ENCODE results near the gene ARHGEF40. TPM values are rescaled to one million over a fixed set of nuclear protein-coding genes. Genes with fewer than 3 reads are reported as not detected.

Gene ARHGEF40
- total RNA-seq, result 10 to 100 TPM in 3 of 4 donors, 1 to 10 TPM in 1; 7.5 to 21.2 (median 14.4) TPM

- WGBS, 2 donors, result 0% methylated on average over 19 to 34 of the region's 63 CpGs
- TF ChIP-seq, protein P1, sequence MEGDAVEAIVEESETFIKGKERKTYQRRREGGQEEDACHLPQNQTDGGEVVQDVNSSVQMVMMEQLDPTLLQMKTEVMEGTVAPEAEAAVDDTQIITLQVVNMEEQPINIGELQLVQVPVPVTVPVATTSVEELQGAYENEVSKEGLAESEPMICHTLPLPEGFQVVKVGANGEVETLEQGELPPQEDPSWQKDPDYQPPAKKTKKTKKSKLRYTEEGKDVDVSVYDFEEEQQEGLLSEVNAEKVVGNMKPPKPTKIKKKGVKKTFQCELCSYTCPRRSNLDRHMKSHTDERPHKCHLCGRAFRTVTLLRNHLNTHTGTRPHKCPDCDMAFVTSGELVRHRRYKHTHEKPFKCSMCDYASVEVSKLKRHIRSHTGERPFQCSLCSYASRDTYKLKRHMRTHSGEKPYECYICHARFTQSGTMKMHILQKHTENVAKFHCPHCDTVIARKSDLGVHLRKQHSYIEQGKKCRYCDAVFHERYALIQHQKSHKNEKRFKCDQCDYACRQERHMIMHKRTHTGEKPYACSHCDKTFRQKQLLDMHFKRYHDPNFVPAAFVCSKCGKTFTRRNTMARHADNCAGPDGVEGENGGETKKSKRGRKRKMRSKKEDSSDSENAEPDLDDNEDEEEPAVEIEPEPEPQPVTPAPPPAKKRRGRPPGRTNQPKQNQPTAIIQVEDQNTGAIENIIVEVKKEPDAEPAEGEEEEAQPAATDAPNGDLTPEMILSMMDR (IDR thresholded peaks at IDR 0.05), result no peak
- TF ChIP-seq POLR2A (IDR thresholded peaks at IDR 0.05), result no peak
- peak within 1 kb of the TSS; percentile 55 for H3K4me3 ChIP-seq (ENCODE audit: low read depth, poor library complexity, severe bottlenecking)
- DNase-seq (ENCODE audit: low spot score in 2 of 2), result peak in 1 of 2 donors; percentile 90
- intact Hi-C loops (cut with DNase I; ENCODE audit: low total_unique reads), result no loop called here
Measured at GRCh38 chr14:21070083-21070609, at the start of gene ARHGEF40. TSS of gene ARHGEF40 (plus strand) at chr14:21070304. CDS start at chr14:21070397, 93 bp downstream.

GRCh38 chr14:21020977-21021545 is 49.0 kb upstream of the ARHGEF40 start:
- WGBS, 2 donors, result 78 to 84% methylated on average over 5 of the region's 5 CpGs
- intact Hi-C loops (cut with DNase I; ENCODE audit: low total_unique reads), result no loop called here
- DNase-seq (ENCODE audit: low spot score in 2 of 2), result peak in 1 of 2 donors; percentile 17
- no peak for TF ChIP-seq POLR2A (IDR thresholded peaks at IDR 0.05)
- TF ChIP-seq, protein P1 (IDR thresholded peaks at IDR 0.05), result no peak
- H3K4me3 ChIP-seq (ENCODE audit: low read depth, poor library complexity, severe bottlenecking), result no peak overlapping the region

DNA sequence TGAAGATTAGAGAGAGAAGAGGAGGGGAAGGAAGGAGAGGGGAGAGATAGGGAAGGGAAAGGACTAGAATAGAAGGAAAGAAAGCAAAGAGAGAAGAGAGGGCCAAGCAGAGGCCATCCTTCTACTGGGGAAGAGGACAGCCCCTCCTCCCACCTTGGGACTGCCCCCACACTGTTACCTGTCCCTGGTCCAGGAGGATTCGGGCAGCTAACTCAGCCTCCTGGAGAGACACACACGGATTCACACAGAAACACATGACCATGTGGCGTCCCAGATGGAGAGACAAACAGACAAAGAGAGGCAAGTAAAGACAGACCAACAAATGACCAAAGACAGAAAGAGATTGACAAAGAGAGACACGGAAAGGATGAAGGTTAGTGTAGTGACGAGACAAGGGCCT is 47.4 kb upstream of the ARHGEF40 start:
- 79 to 83% methylated on average over 5 of the region's 5 CpGs for WGBS, 2 donors
- TF ChIP-seq, protein P1 (IDR thresholded peaks at IDR 0.05), result no peak
- no peak for TF ChIP-seq POLR2A (IDR thresholded peaks at IDR 0.05)
- no peak overlapping the region for H3K4me3 ChIP-seq (ENCODE audit: low read depth, poor library complexity, severe bottlenecking)
- DNase-seq (ENCODE audit: low spot score in 2 of 2), result peak in 1 of 2 donors; percentile 68
- intact Hi-C loops (cut with DNase I; ENCODE audit: low total_unique reads), result no loop called here

DNA sequence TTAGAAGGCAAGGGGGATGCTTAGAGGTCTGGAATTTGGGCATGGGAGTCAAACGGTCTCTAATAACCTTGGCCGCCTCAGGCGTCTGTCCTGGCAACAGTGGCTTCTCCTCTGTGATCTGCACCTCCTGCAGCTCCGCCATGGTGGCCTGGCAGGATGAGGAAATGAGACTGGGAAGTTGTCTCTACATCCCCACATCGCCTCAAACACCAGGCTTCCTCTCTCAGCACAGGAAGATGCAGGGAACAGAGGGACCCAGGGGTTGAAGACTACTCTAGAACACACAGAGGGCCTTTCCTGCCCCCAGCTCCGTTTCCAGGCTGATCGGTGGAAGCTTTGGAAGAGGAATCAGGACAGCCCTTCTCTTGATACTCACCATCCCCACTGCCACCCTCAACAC is 46.9 kb upstream of the ARHGEF40 start:
- intact Hi-C loops (cut with DNase I; ENCODE audit: low total_unique reads), result no loop called here
- TF ChIP-seq, protein P1 (IDR thresholded peaks at IDR 0.05), result no peak
- no peak for TF ChIP-seq POLR2A (IDR thresholded peaks at IDR 0.05)
- WGBS, 2 donors, result 62 to 67% methylated on average over 7 of the region's 7 CpGs
- no peak overlapping the region for H3K4me3 ChIP-seq (ENCODE audit: low read depth, poor library complexity, severe bottlenecking)
- DNase-seq (ENCODE audit: low spot score in 2 of 2), result peak in 1 of 2 donors; percentile 85

GRCh38 chr14:21023817-21024584 is 46.1 kb upstream of the ARHGEF40 start:
- intact Hi-C loops (cut with DNase I; ENCODE audit: low total_unique reads), result no loop called here
- peak overlapping the region; percentile 41 for H3K4me3 ChIP-seq (ENCODE audit: low read depth, poor library complexity, severe bottlenecking)
- TF ChIP-seq, protein P1 (IDR thresholded peaks at IDR 0.05), result no peak
- no peak for TF ChIP-seq POLR2A (IDR thresholded peaks at IDR 0.05)
- peak in 1 of 2 donors; percentile 85 for DNase-seq (ENCODE audit: low spot score in 2 of 2)
- 25 to 30% methylated on average over 17 of the region's 17 CpGs for WGBS, 2 donors

All from lower leg skin (tissue), 4 donors.